Skin of body (tissue), 2 donors: ENCODE measurements around the gene SLAIN1. TPM values are rescaled to one million over a fixed set of nuclear protein-coding genes. Genes with fewer than 3 reads are reported as not detected.

ENCODE experiments used
- DNase-seq: peaks from one replicate; lab custom pipeline; 2025; lab: John Stamatoyannopoulos, UW
- total RNA-seq: library from RNA; depleted of rRNA; stranded (reverse); fragments of >200 nt; gene quantifications from one replicate; pipeline ENCODE4 v1.2.3, GENCODE V29; 2014

SLAIN1 gene
- total RNA-seq, 1 donor from 2014 or later: 7.4 TPM

- peak; percentile 56 for DNase-seq
Measured at GRCh38 chr13:77751513-77752456, 54.3 kb downstream of the SLAIN1 start.

GRCh38 chr13:77752512-77753069 is 55.1 kb downstream of the SLAIN1 start:
- no peak for DNase-seq

- no peak for DNase-seq
Measured at GRCh38 chr13:77760893-77761292, 63.4 kb downstream of the SLAIN1 start.

- no peak for DNase-seq
Measured at GRCh38 chr13:77767413-77767812, 69.9 kb downstream of the SLAIN1 start.

- DNase-seq: no peak
Measured at GRCh38 chr13:77774181-77774580, 76.7 kb downstream of the SLAIN1 start.

GRCh38 chr13:77776704-77777103 is 79.2 kb downstream of the SLAIN1 start:
- DNase-seq: no peak

GRCh38 chr13:77779552-77780272 is 82.2 kb downstream of the SLAIN1 start:
- DNase-seq: peak; percentile 81

- DNase-seq: no peak
Measured at GRCh38 chr13:77781808-77782207, 84.3 kb downstream of the SLAIN1 start.

- no peak for DNase-seq
Measured at GRCh38 chr13:77784515-77784914, 87.0 kb downstream of the SLAIN1 start.

- no peak for DNase-seq
Measured at GRCh38 chr13:77786695-77787287, 89.3 kb downstream of the SLAIN1 start.

GRCh38 chr13:77789376-77789775 is 91.9 kb downstream of the SLAIN1 start:
- DNase-seq: no peak

GRCh38 chr13:77800219-77800618 is 102.7 kb downstream of the SLAIN1 start:
- peak; percentile 37 for DNase-seq

GRCh38 chr13:77806518-77806917 is 109.0 kb downstream of the SLAIN1 start:
- no peak for DNase-seq

GRCh38 chr13:77807431-77808135 is 110.1 kb downstream of the SLAIN1 start:
- DNase-seq: no peak

GRCh38 chr13:77810430-77810829 is 112.9 kb downstream of the SLAIN1 start:
- DNase-seq: no peak

GRCh38 chr13:77810878-77811277 is 113.4 kb downstream of the SLAIN1 start:
- peak; percentile 18 for DNase-seq

GRCh38 chr13:77811381-77811780 is 113.9 kb downstream of the SLAIN1 start:
- DNase-seq: no peak

GRCh38 chr13:77811981-77812380 is 114.5 kb downstream of the SLAIN1 start:
- DNase-seq: no peak
